Measurements from ENCODE around the gene RBM15B. TPM values are rescaled to one million over a fixed set of nuclear protein-coding genes. Genes with fewer than 3 reads are reported as not detected.

Gene RBM15B
- total RNA-seq, 2 donors from 2014 or later, result 14.6 to 29.8 TPM

- Mint-ChIP-seq H3K27ac (peak overlapping the region; percentile 74), H3K36me3 (ENCODE audit: low read depth) (peaks cover 75% of the 10 kb centered on the region)
These were observed 2.5 kb downstream of the RBM15B start for GRCh38 chr3:51393564-51393963.

GRCh38 chr3:51394541-51394940 lies 3.5 kb downstream of the RBM15B start:
- no peaks in the 10 kb centered on the region for H3K9me3 Mint-ChIP-seq
- H3K4me3 Mint-ChIP-seq, result peak overlapping the region; percentile 65
- peak overlapping the region; percentile 74 for H3K27ac Mint-ChIP-seq
- peaks cover 75% of the 10 kb centered on the region for H3K36me3 Mint-ChIP-seq (ENCODE audit: low read depth)
- H3K4me1 Mint-ChIP-seq, result peaks cover 21% of the 10 kb centered on the region
- no peaks in the 10 kb centered on the region for H3K27me3 Mint-ChIP-seq
- ATAC-seq (replicated peaks), result no peak

More at GRCh38 chr3:51393564-51393963, 2.5 kb downstream of the RBM15B start:
- ATAC-seq (replicated peaks), result no peak
- H3K27me3 Mint-ChIP-seq, result no peaks in the 10 kb centered on the region
- no peaks in the 10 kb centered on the region for H3K9me3 Mint-ChIP-seq
- peak overlapping the region; percentile 65 for H3K4me3 Mint-ChIP-seq
- peaks cover 26% of the 10 kb centered on the region for H3K4me1 Mint-ChIP-seq

GRCh38 chr3:51395493-51396213 lies 4.6 kb downstream of the RBM15B start:
- Mint-ChIP-seq H3K36me3 (ENCODE audit: low read depth) (peaks cover 84% of the 10 kb centered on the region), H3K27ac (peak overlapping the region; percentile 74), H3K4me1 (peaks cover 20% of the 10 kb centered on the region), H3K4me3 (peak overlapping the region; percentile 65), H3K9me3 (no peaks in the 10 kb centered on the region), H3K27me3 (no peaks in the 10 kb centered on the region)
- ATAC-seq (replicated peaks), result no peak

- H3K27ac Mint-ChIP-seq, result peak overlapping the region; percentile 64
- no peak for ATAC-seq (replicated peaks)
- peak overlapping the region; percentile 2 for H3K4me3 Mint-ChIP-seq
- peaks cover 20% of the 10 kb centered on the region for H3K4me1 Mint-ChIP-seq
- peaks cover 91% of the 10 kb centered on the region for H3K36me3 Mint-ChIP-seq (ENCODE audit: low read depth)
- H3K27me3 Mint-ChIP-seq, result no peaks in the 10 kb centered on the region
- no peaks in the 10 kb centered on the region for H3K9me3 Mint-ChIP-seq
These were observed 5.3 kb downstream of the RBM15B start for GRCh38 chr3:51396401-51396800.

- no peaks in the 10 kb centered on the region for H3K27me3 Mint-ChIP-seq
- peaks cover 20% of the 10 kb centered on the region for H3K4me1 Mint-ChIP-seq
- peaks cover 99% of the 10 kb centered on the region for H3K36me3 Mint-ChIP-seq (ENCODE audit: low read depth)
- H3K4me3 Mint-ChIP-seq, result no peak overlapping the region
- H3K27ac Mint-ChIP-seq, result peak overlapping the region; percentile 64
- no peaks in the 10 kb centered on the region for H3K9me3 Mint-ChIP-seq
- no peak for ATAC-seq (replicated peaks)
These were observed 6.3 kb downstream of the RBM15B start for GRCh38 chr3:51397392-51397791.

GRCh38 chr3:51398595-51399310 lies 7.7 kb downstream of the RBM15B start:
- Mint-ChIP-seq H3K27ac (peak overlapping the region; percentile 65), H3K36me3 (ENCODE audit: low read depth) (peaks cover 99% of the 10 kb centered on the region), H3K4me3 (no peak overlapping the region), H3K9me3 (no peaks in the 10 kb centered on the region), H3K27me3 (no peaks in the 10 kb centered on the region), H3K4me1 (peaks cover 20% of the 10 kb centered on the region)
- ATAC-seq (replicated peaks), result no peak

- Mint-ChIP-seq H3K36me3 (ENCODE audit: low read depth) (peaks cover 99% of the 10 kb centered on the region), H3K27me3 (no peaks in the 10 kb centered on the region), H3K9me3 (no peaks in the 10 kb centered on the region), H3K4me1 (peaks cover 10% of the 10 kb centered on the region), H3K27ac (peak overlapping the region; percentile 86), H3K4me3 (no peak overlapping the region)
- ATAC-seq (replicated peaks), result no peak
These were observed 9.1 kb downstream of the RBM15B start for GRCh38 chr3:51400166-51400565.

GRCh38 chr3:51401735-51402134 lies 10.7 kb downstream of the RBM15B start:
- H3K27ac Mint-ChIP-seq, result no peak overlapping the region
- H3K9me3 Mint-ChIP-seq, result no peaks in the 10 kb centered on the region
- H3K27me3 Mint-ChIP-seq, result no peaks in the 10 kb centered on the region
- no peak for ATAC-seq (replicated peaks)
- H3K4me1 Mint-ChIP-seq, result peaks cover 5% of the 10 kb centered on the region
- H3K4me3 Mint-ChIP-seq, result no peak overlapping the region
- H3K36me3 Mint-ChIP-seq (ENCODE audit: low read depth), result peaks cover 99% of the 10 kb centered on the region

GRCh38 chr3:51403675-51404074 lies 12.6 kb downstream of the RBM15B start:
- no peak for ATAC-seq (replicated peaks)
- H3K4me3 Mint-ChIP-seq, result no peak overlapping the region
- peaks cover 5% of the 10 kb centered on the region for H3K4me1 Mint-ChIP-seq
- no peaks in the 10 kb centered on the region for H3K27me3 Mint-ChIP-seq
- no peaks in the 10 kb centered on the region for H3K9me3 Mint-ChIP-seq
- peak overlapping the region; percentile 1 for H3K27ac Mint-ChIP-seq
- H3K36me3 Mint-ChIP-seq (ENCODE audit: low read depth), result peaks cover 96% of the 10 kb centered on the region

- Mint-ChIP-seq H3K27ac (peak overlapping the region; percentile 47), H3K4me3 (no peak overlapping the region), H3K36me3 (ENCODE audit: low read depth) (peaks cover 96% of the 10 kb centered on the region), H3K9me3 (no peaks in the 10 kb centered on the region), H3K27me3 (no peaks in the 10 kb centered on the region), H3K4me1 (peaks cover 9% of the 10 kb centered on the region)
- ATAC-seq (replicated peaks), result no peak
These were observed 16.9 kb downstream of the RBM15B start for GRCh38 chr3:51408021-51408420.

GRCh38 chr3:51408813-51409212 lies 17.7 kb downstream of the RBM15B start:
- Mint-ChIP-seq H3K27me3 (no peaks in the 10 kb centered on the region), H3K36me3 (ENCODE audit: low read depth) (peaks cover 96% of the 10 kb centered on the region), H3K27ac (peak overlapping the region; percentile 47), H3K4me1 (peaks cover 9% of the 10 kb centered on the region), H3K9me3 (no peaks in the 10 kb centered on the region), H3K4me3 (no peak overlapping the region)
- no peak for ATAC-seq (replicated peaks)

- ATAC-seq (replicated peaks), result no peak
- Mint-ChIP-seq H3K36me3 (ENCODE audit: low read depth) (peaks cover 93% of the 10 kb centered on the region), H3K9me3 (no peaks in the 10 kb centered on the region), H3K27me3 (no peaks in the 10 kb centered on the region), H3K27ac (peak overlapping the region; percentile 84), H3K4me3 (no peak overlapping the region), H3K4me1 (peaks cover 4% of the 10 kb centered on the region)
These were observed 31.1 kb downstream of the RBM15B start for GRCh38 chr3:51422211-51422610.

GRCh38 chr3:51426921-51427320 lies 35.8 kb downstream of the RBM15B start:
- no peak for ATAC-seq (replicated peaks)
- H3K9me3 Mint-ChIP-seq, result no peaks in the 10 kb centered on the region
- H3K4me3 Mint-ChIP-seq, result no peak overlapping the region
- H3K27me3 Mint-ChIP-seq, result no peaks in the 10 kb centered on the region
- H3K27ac Mint-ChIP-seq, result no peak overlapping the region
- H3K36me3 Mint-ChIP-seq (ENCODE audit: low read depth), result peaks cover 93% of the 10 kb centered on the region
- peaks cover 4% of the 10 kb centered on the region for H3K4me1 Mint-ChIP-seq

- Mint-ChIP-seq H3K27me3 (no peaks in the 10 kb centered on the region), H3K9me3 (no peaks in the 10 kb centered on the region), H3K4me3 (no peak overlapping the region), H3K36me3 (ENCODE audit: low read depth) (peaks cover 89% of the 10 kb centered on the region), H3K4me1 (no peaks in the 10 kb centered on the region), H3K27ac (no peak overlapping the region)
- no peak for ATAC-seq (replicated peaks)
These were observed 38.1 kb downstream of the RBM15B start for GRCh38 chr3:51429138-51429537.

- Mint-ChIP-seq H3K36me3 (ENCODE audit: low read depth) (peaks cover 93% of the 10 kb centered on the region), H3K4me3 (no peak overlapping the region), H3K27ac (no peak overlapping the region), H3K4me1 (no peaks in the 10 kb centered on the region), H3K9me3 (no peaks in the 10 kb centered on the region), H3K27me3 (no peaks in the 10 kb centered on the region)
- no peak for ATAC-seq (replicated peaks)
These were observed 43.0 kb downstream of the RBM15B start for GRCh38 chr3:51434110-51434509.

Data from activated T-helper 17 cell treated with anti-CD3 and anti-CD28 coated beads, Interleukin-2, amount 50 U/mL, for 72 hours (primary cell).